Stimulated activated CD4-positive, alpha-beta T cell treated with anti-CD3 and anti-CD28 coated beads, Interleukin-4, amount 100 ng/mL, for 4 hours (primary cell): ENCODE results near the gene RHOF.
"Not testable (repeated sequence)": the region's sequence is repeated elsewhere in the genome, so short reads cannot be mapped to it uniquely, and the experiment has no call there.

Source experiments
- DNase-seq, 2 experiments: peaks; one replicate each; pipeline ENCODE4 v3.0.0-alpha.2; 2020

RHOF gene

GRCh38 chr12:121791671-121792551 is 1.6 kb downstream of the RHOF start:
- DNase-seq: no peak

GRCh38 chr12:121790785-121791184 is 2.7 kb downstream of the RHOF start:
- DNase-seq: not testable (repeated sequence)

- peak; percentile 87 to 95 for DNase-seq
These were observed 3.4 kb downstream of the RHOF start for GRCh38 chr12:121789800-121790728.

- no peak for DNase-seq
These were observed 4.2 kb downstream of the RHOF start for GRCh38 chr12:121789233-121789781.

- peak in 1 of 2 experiments; percentile 51 for DNase-seq
These were observed 5.2 kb downstream of the RHOF start for GRCh38 chr12:121788176-121788818.

- DNase-seq: peak in 1 of 2 experiments; percentile 39
These were observed 6.1 kb downstream of the RHOF start for GRCh38 chr12:121787063-121788025.

GRCh38 chr12:121786440-121786825 is 7.1 kb downstream of the RHOF start:
- peak in 1 of 2 experiments; percentile 45 for DNase-seq

GRCh38 chr12:121784460-121784859 is 9.0 kb downstream of the RHOF start:
- peak in 1 of 2 experiments; percentile 52 for DNase-seq

- no peak for DNase-seq
These were observed 9.7 kb downstream of the RHOF start for GRCh38 chr12:121783766-121784165.

GRCh38 chr12:121781998-121782979 is 11.2 kb downstream of the RHOF start:
- peak in 1 of 2 experiments; percentile 67 for DNase-seq

GRCh38 chr12:121781484-121781997 is 11.9 kb downstream of the RHOF start:
- no peak for DNase-seq

- DNase-seq: no peak
These were observed 13.1 kb downstream of the RHOF start for GRCh38 chr12:121780429-121780828.

- no peak for DNase-seq
These were observed 14.0 kb downstream of the RHOF start for GRCh38 chr12:121779422-121779895.

- DNase-seq: no peak
These were observed 14.7 kb downstream of the RHOF start for GRCh38 chr12:121778567-121779421.

GRCh38 chr12:121776190-121777098 is 17.0 kb downstream of the RHOF start:
- peak; percentile 83 to 94 for DNase-seq

- no peak for DNase-seq
These were observed 18.0 kb downstream of the RHOF start for GRCh38 chr12:121775501-121775900.

GRCh38 chr12:121774968-121775474 is 18.5 kb downstream of the RHOF start:
- DNase-seq: no peak
